Lower lobe of right lung (tissue), 2 donors: ENCODE data around the gene SERPINB6. TPM values are rescaled to one million over a fixed set of nuclear protein-coding genes. Genes with fewer than 3 reads are reported as not detected.

ENCODE experiments used
- ATAC-seq, 2 donors: fragments of 200-7000 bp; cut with Tn5 transposase; one replicate each; pipeline ENCODE4 v1.9.1; 2020 to 2022; ENCODE audit warnings: mild to moderate bottlenecking in 2 of 2, moderate library complexity in 2 of 2
- DNase-seq: peaks from one replicate; pipeline ENCODE4 v3.0.0-alpha.2; 2020
- H3K27ac ChIP-seq: fragments of 200-600 bp; one replicate; pipeline ENCODE4 v1.8.0; 2022
- H3K27me3 ChIP-seq: fragments of 200-600 bp; one replicate; pipeline ENCODE4 v1.8.0; 2022; ENCODE audit warnings: low read depth
- H3K36me3 ChIP-seq: fragments of 200-600 bp; one replicate; pipeline ENCODE4 v1.8.0; 2022; ENCODE audit warnings: mild to moderate bottlenecking
- H3K4me1 ChIP-seq: fragments of 200-600 bp; one replicate; pipeline ENCODE4 v1.8.0; 2022
- H3K4me3 ChIP-seq: fragments of 200-600 bp; one replicate; pipeline ENCODE4 v1.8.0; 2022; ENCODE audit warnings: mild to moderate bottlenecking
- H3K9me3 ChIP-seq: fragments of 200-600 bp; one replicate; pipeline ENCODE4 v1.8.0; 2022
- intact Hi-C: fragments of 100-400 bp; cut with DNase I; formaldehyde crosslinking; loops from one replicate; pipeline ENCODE4 v1.11.0; 2022
- total RNA-seq: library from RNA; stranded (reverse); fragmentation: NEBNext Ultra II Directional; extraction: Animal tissue kit (Norgen Biotek cat#: 25700); gene quantifications from one replicate; pipeline ENCODE4 v1.2.1, GENCODE V29; 2021
- TF ChIP-seq, protein P1 (sequence below): fragments of 200-600 bp; IDR thresholded peaks from one replicate; pipeline ENCODE4 v1.8.0; 2022; ENCODE audit warnings: antibody characterized with exemption, mild to moderate bottlenecking
- donor health status: DM: no; HTN: yes; CAD: no; lungs with severe emphysema.

The SERPINB6 gene
- total RNA-seq, 1 donor from 2014 or later, result 160 TPM

DNA sequence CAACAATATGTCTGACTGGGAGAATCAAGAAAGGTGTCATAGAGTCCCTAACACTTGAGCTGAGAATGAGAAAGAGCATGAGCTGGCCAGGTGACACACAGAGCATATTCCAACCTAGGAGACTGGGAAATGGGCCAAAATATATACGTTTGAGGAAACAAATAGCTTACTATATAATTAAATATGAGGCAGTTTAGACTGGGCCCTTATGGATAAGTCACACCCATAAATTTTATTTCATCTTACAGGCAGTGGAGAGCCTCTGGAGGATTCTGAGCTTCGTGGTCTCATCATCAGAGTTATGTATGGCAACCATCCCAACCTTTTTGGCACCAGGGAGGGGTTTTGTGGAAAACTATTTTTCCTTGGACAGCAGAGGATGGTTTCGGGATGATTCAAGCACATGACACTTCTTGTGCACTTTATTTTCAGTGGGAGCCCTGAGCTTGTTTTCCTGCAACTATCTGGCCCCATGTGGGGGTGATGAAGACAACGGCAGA is 15.4 kb upstream of the SERPINB6 start:
- DNase-seq (no peak), ATAC-seq (no peak)
- Histone ChIP-seq H3K4me3 (no peak overlapping the region), H3K27ac (no peak overlapping the region), H3K36me3 (no peaks in the 10 kb centered on the region), H3K27me3 (no peaks in the 10 kb centered on the region), H3K4me1 (peaks cover 37% of the 10 kb centered on the region), H3K9me3 (no peaks in the 10 kb centered on the region)
- intact Hi-C loops, result no loop called here
- TF ChIP-seq, protein P1, sequence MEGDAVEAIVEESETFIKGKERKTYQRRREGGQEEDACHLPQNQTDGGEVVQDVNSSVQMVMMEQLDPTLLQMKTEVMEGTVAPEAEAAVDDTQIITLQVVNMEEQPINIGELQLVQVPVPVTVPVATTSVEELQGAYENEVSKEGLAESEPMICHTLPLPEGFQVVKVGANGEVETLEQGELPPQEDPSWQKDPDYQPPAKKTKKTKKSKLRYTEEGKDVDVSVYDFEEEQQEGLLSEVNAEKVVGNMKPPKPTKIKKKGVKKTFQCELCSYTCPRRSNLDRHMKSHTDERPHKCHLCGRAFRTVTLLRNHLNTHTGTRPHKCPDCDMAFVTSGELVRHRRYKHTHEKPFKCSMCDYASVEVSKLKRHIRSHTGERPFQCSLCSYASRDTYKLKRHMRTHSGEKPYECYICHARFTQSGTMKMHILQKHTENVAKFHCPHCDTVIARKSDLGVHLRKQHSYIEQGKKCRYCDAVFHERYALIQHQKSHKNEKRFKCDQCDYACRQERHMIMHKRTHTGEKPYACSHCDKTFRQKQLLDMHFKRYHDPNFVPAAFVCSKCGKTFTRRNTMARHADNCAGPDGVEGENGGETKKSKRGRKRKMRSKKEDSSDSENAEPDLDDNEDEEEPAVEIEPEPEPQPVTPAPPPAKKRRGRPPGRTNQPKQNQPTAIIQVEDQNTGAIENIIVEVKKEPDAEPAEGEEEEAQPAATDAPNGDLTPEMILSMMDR, result no peak

DNA sequence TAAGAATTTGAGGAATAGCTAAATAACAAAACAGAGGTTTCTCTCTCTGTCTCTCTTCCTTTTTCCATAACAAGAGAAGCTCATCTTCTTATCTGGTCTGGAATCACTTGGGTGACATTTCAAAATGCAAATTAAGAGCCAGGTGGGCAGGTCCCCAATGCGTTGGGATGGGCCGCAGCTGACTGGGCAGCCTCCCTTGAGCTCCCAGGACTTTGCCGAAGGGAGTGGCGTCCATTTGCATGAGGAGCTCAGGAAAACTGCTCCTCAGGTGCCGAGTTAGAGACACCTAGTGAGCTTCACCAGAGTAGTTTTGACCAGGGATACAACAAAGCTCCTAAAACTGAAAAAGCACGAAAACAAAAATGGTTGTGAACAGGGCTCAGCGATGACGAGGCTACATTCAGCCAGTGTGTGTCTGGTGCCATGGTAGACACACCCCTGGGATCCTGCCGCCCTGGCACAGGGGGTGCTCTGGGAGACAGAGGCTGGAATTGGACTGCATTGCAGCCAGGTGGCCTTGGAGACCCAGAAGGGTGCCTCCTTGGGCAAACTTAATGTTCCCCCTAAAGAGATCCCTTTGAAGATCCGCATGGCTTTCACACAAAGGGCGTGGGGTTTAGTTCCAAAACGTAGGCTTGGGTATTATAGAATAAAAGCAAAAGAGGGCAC is 13.5 kb upstream of the SERPINB6 start:
- intact Hi-C loops, result no loop called here

DNA sequence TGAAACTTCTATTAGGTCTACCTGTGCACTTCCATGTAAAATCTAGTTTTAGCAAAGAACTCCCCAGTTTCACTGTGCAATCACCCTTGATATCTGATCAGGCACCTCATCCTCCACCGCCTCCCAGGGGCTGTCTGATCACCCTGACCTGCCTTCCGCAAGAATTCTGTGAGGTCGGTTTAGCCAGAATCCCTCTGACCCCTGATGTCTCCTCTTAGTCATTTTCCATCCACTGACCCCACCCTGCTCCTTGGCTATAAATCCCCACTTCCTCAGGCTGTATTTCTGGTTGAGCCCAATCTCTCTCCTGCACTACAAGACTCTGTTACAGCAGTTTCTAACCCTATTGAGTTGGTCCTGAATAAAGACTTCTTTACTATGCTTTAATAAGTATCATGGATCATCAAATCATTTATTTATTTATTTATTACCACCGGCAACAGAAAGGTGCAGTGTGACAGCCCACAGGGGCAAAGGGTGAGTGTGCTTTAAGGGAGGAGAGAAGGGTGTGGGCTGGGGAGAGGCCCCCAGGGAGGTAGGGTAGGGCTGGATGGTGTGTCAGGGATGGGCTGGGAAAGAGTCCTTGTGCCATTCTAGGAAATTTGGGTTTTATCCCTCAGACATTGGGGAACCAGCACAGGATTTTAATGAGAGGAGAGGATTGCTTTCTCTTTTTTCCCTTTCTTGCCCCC is 11.2 kb upstream of the SERPINB6 start:
- intact Hi-C loops, result no loop called here
- peak overlapping the region; percentile 76 for H3K27ac ChIP-seq
- no peak for DNase-seq

More for the DNA sequence above, 13.5 kb upstream of the SERPINB6 start:
- ATAC-seq (no peak), DNase-seq (no peak)
- Histone ChIP-seq H3K4me1 (peaks cover 43% of the 10 kb centered on the region), H3K27ac (no peak overlapping the region), H3K36me3 (no peaks in the 10 kb centered on the region), H3K4me3 (no peak overlapping the region), H3K27me3 (no peaks in the 10 kb centered on the region), H3K9me3 (no peaks in the 10 kb centered on the region)
- TF ChIP-seq, protein P1, result no peak

DNA sequence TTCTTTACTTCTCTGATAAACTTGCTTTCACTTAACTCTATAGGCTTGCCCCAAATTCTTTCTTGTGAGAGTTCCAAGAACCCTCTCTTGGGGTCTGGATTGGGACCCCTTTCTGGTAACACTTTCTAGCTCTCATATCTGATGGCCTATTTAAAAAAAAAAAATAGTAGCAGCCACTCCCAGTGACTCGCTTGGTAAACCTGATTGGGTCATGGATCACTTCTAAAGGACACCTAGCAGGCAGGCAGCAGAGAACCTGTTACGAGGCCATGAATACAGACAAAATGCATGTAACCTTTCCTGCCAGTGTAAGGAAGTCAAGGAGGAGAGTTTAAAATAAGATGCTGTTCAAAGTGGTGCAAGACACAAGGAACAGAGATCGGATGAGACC is 9.1 kb upstream of the SERPINB6 start:
- intact Hi-C loops, result no loop called here

More for the DNA sequence above, 11.2 kb upstream of the SERPINB6 start:
- Histone ChIP-seq H3K36me3 (no peaks in the 10 kb centered on the region), H3K27me3 (no peaks in the 10 kb centered on the region), H3K4me3 (no peak overlapping the region), H3K4me1 (peaks cover 49% of the 10 kb centered on the region), H3K9me3 (no peaks in the 10 kb centered on the region)
- TF ChIP-seq, protein P1, result no peak
- no peak for ATAC-seq

DNA sequence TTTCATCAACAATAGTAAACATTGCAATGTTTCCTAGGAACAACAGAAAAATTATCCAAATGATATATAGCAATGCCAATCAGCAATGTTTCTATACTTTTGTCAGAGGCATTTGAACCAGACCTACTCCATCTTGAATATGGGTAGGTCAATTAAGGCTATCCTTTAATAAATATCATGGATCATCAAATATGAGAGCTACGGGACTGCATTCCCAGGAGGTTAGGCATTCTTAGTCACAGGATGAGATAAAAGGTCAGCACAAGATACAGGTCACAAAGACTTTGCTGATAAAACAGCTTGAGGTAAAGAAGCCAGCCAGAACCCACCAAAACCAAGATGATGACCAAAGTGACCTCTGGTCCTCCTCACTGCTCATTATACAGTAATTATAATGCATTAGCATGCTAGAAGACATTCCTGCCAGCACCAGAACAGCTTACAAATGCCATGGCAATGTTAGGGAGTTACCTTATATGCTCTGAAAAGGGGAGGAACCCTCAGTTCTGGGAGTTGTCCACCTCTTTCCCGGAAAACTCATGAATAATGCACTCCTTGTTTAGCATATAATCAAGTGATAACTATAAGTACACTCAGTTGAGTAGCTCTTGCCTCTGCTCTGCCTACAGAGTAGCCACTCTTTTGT is 8.6 kb upstream of the SERPINB6 start:
- ATAC-seq, result peak; percentile 35 to 58
- Histone ChIP-seq H3K4me1 (peaks cover 44% of the 10 kb centered on the region), H3K36me3 (no peaks in the 10 kb centered on the region), H3K9me3 (no peaks in the 10 kb centered on the region), H3K27me3 (no peaks in the 10 kb centered on the region), H3K4me3 (no peak overlapping the region), H3K27ac (peak overlapping the region; percentile 76)
- no peak for DNase-seq
- intact Hi-C loops, result no loop called here
- TF ChIP-seq, protein P1, result no peak

More for the DNA sequence above, 9.1 kb upstream of the SERPINB6 start:
- Histone ChIP-seq H3K4me1 (peaks cover 44% of the 10 kb centered on the region), H3K27ac (peak overlapping the region; percentile 76), H3K27me3 (no peaks in the 10 kb centered on the region), H3K9me3 (no peaks in the 10 kb centered on the region), H3K4me3 (no peak overlapping the region), H3K36me3 (no peaks in the 10 kb centered on the region)
- ATAC-seq, result no peak
- DNase-seq, result no peak
- TF ChIP-seq, protein P1, result no peak
